HepG2 (cell line): ENCODE data around the gene RASGRF1.

ENCODE experiments used
- CEBPB ChIP-seq: IDR thresholded peaks from 2 replicates; pipeline ENCODE4 v1.6.1; 2011; ENCODE audit warnings: low read depth, low read length, improper control_type of control experiment, borderline replicate concordance
- EED ChIP-seq: sonication (generic); formaldehyde crosslinking; IDR thresholded peaks from 2 replicates; pipeline ENCODE4 v1.5.0; 2020; ENCODE audit warnings: mild to moderate bottlenecking, missing genetic modification reagents
- ETV6 ChIP-seq: sonication (generic); formaldehyde crosslinking; conservative IDR thresholded peaks from 2 replicates; pipeline ENCODE4 v1.4.0; 2020; ENCODE audit warnings: missing genetic modification reagents
- ZNF800 ChIP-seq: sonication (generic); formaldehyde crosslinking; IDR thresholded peaks from 2 replicates; pipeline ENCODE4 v1.4.0; 2020; ENCODE audit warnings: missing genetic modification reagents

- TF ChIP-seq CEBPB = no peak
- TF ChIP-seq ZNF800 (CRISPR knock-in tag) = no peak
- no peak for TF ChIP-seq EED
- TF ChIP-seq ETV6 (CRISPR knock-in tag) = no peak
Measured at GRCh38 chr15:79078763-79079410, 11.7 kb downstream of the RASGRF1 start.
